H7 (cell line): ENCODE data around the gene TKT. TPM values are rescaled to one million over a fixed set of nuclear protein-coding genes. Genes with fewer than 3 reads are reported as not detected.

Experiments
- DNase-seq: peaks from one replicate; pipeline ENCODE4 v3.0.0; 2012
- H3K27me3 ChIP-seq: 2 replicates; pipeline ENCODE4 v1.6.0; 2011; ENCODE audit warnings: mild to moderate bottlenecking, low read length; ENCODE audit not compliant: control insufficient read depth, insufficient read depth
- H3K36me3 ChIP-seq: replicated peaks from 2 replicates; pipeline ENCODE4 v1.5.1; 2011; ENCODE audit warnings: low read length; ENCODE audit not compliant: control insufficient read depth, insufficient read depth
- H3K4me3 ChIP-seq: 2 replicates; pipeline ENCODE4 v1.5.1; 2011; ENCODE audit warnings: low read depth, mild to moderate bottlenecking, control low read depth, low read length, moderate library complexity; ENCODE audit not compliant: insufficient read depth
- total RNA-seq: library from RNA; depleted of rRNA; stranded (reverse); fragments of >200 nt; shearing (Covaris generic); gene quantifications from 2 replicates; pipeline ENCODE4 v1.2.3, GENCODE V29; 2014

TKT gene
- total RNA-seq, 1 experiment from 2014 or later: 1,918 TPM

DNA sequence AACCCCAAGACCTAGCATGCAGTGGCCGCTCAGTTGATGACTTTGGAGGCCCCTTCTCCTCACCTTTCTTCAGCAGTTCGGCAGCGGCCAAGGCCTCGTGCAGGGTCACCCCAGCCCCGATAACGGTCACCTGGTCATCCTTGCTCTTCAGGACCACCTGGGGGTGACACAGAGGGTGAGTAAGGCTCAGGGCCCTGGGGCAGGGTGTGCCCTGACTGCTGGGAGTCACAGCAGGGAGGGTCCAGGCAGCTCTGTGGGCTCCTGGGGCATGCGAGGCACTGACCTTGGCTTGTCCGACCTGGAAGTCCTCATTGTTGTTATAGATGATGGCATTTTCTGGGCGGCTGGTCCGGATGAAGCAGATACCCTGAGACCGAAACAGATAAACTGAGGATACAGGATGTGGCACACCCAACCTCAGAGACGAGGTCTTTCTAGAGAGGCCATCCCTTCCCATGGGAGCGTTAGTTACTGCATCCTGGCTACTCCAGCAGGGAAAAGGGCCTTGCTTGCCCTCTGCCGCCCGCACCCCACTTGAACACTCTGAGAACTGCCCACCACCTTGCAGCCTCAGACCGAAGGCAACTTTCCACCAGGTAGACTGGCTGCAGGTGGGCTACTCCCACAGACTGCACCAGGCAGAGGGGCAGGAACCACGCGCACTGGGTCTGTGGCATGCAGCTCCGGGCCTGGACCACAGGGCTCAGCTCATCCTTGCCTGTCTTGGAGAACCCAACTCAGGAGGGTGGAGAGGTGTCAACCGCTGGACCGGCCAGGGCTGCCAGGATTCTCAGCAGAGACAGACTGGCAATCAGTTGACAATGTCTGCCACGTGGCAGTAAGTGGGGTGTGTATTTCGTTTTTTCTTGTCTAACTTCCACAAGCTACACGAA lies 27.6 kb downstream of the TKT start:
- H3K4me3 ChIP-seq: no peak overlapping the region
- DNase-seq: peak; percentile 41
- H3K36me3 ChIP-seq: peaks cover 98% of the 10 kb centered on the region
- H3K27me3 ChIP-seq: no peaks in the 10 kb centered on the region

DNA sequence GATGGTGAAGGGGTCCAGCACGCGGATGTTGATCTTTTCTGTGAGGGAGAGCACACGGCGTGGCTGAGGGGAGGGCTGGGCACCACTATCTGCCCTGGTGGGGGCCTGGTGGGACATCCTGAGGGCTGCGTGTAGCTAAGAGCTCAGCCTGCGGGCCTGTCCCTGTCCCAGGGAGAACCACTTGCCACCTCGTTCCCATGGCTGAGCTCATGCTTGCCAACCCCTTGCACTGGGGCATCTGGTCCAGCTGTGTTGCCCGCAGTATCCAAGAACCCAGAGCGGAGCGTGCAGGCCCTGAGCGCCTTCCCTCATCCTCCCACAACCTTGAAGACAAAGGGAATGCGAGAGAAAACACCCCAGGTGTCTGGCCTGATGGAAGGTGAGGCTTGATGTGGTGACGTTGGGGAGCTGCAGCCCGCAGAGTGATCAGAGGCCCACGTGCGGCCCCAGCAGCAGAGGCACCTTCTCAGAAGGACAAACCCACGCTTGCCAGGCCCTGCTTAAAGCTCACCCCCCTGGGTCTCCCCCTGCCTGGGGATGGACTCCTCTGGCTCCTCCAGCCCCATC lies 28.9 kb downstream of the TKT start:
- peak; percentile 47 for DNase-seq
- no peaks in the 10 kb centered on the region for H3K27me3 ChIP-seq
- no peak overlapping the region for H3K4me3 ChIP-seq
- H3K36me3 ChIP-seq: peaks cover 85% of the 10 kb centered on the region

DNA sequence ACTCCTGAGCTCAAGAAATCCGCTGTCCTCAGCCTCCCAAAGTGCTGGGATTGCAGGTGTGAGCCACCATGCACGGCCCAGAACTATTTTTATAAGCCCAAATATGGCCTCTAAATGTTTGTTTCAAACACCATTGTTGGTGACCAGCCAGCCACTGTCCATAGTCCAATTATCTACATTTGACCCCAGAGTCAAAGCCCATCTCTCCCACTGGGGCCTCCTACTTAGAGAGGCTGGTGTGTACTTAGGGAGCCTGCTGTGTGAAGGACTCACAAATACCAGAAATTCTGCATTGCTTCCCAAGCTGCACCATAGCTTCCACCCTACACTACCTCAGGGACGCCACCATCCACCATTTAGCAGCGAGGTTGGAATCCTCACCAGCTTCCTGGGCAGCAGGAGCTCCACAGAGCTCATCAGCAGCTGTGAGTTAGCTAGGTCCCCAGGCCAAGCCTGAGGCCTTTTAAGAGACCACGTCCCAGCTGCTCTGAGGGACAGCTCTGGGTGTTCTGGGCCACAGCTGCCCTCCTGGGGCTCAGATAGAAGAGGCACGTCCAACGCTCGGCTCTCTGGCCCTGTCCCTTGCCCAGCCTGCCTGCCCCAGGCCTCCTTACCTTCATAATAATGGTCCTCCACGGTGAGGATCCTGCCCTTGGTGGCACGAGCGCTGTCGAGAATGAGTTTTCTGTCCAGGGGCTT lies 29.5 kb downstream of the TKT start:
- Histone ChIP-seq H3K27me3 (no peaks in the 10 kb centered on the region), H3K36me3 (peaks cover 78% of the 10 kb centered on the region), H3K4me3 (no peak overlapping the region)
- DNase-seq: peak; percentile 38

DNA sequence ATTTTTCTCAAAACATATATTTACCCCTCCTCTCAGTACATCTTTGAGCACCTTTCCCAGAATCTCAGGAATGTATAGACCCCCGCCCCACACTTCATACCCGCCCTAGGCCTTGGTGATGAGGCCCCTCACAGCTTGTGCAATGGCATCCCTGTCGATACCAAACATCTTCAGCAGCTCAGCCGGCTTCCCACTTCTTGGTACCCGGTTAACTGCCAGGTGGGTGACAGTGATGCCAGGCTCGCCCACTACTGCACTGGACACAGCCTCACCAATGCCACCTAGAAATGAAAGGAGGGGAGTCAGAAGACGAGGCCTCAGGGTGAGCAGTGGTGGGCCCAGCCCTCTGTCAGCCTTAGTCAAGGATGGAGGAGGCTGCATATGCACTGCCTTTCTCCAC lies 30.2 kb downstream of the TKT start:
- Histone ChIP-seq H3K27me3 (no peaks in the 10 kb centered on the region), H3K4me3 (no peak overlapping the region), H3K36me3 (peaks cover 72% of the 10 kb centered on the region)
- DNase-seq: peak; percentile 30

DNA sequence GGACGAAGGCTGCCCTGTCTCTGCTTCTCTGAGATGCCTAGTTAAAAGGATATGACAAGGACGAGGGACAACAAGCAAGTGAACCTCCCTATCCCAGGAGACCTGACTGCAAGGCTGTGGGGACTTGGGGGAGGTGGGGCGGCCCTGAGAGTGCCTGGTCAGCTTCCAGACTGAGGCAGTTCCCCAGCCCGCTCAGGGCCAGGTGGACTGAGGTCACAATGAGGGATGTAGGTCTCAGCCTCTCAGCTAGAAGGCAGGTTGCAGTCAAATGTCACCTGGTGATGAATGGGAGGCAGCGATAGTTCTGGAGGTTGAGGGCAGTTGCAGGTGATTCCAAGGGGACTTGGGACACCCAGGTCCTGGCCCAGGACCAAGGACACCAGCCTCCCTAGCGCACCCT lies 30.6 kb downstream of the TKT start:
- Histone ChIP-seq H3K27me3 (no peaks in the 10 kb centered on the region), H3K4me3 (no peak overlapping the region), H3K36me3 (peaks cover 67% of the 10 kb centered on the region)
- peak; percentile 22 for DNase-seq

DNA sequence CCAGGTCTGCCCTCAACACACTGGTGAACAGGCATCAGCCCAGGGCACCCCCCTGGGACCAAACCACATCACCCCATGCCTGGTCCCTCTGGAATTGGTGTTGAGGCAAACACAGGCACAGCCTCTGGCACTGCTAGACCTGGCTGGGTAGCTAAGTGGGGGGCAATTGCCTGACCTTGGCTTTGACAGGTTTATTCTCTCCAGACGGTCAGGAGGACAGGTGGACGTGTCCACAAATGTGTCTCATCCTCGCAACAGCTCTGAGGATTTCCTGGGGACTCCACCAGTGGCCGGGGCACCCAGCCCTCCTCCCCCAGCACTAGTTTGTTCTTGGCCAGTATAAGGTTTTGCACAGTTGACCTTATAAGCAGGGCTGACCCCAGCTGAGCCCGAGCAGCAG lies 31.3 kb downstream of the TKT start:
- H3K36me3 ChIP-seq: peaks cover 62% of the 10 kb centered on the region

DNA sequence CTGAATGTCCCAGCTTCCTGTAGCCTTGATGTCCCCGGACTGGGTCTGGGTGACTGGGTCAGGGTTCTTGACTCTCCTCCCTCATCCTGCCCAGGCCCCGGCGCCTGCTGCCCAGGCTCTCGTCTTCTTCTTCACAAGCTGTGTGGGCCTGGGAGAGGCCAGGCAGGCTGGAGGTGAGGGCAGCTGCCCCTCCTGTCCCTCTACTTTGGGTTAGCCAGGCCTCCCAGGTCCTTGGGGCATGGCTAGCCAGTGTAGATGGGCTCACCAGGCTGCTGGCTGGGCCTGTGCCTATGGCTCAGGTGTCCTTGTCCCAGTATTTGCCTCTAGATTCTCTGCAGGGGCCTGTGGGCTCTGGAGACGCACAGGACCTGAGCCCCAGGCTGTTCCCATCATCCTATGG lies 31.8 kb downstream of the TKT start:
- H3K36me3 ChIP-seq: peaks cover 57% of the 10 kb centered on the region

More for the DNA sequence above, 31.3 kb downstream of the TKT start:
- no peaks in the 10 kb centered on the region for H3K27me3 ChIP-seq
- no peak for DNase-seq
- no peak overlapping the region for H3K4me3 ChIP-seq

DNA sequence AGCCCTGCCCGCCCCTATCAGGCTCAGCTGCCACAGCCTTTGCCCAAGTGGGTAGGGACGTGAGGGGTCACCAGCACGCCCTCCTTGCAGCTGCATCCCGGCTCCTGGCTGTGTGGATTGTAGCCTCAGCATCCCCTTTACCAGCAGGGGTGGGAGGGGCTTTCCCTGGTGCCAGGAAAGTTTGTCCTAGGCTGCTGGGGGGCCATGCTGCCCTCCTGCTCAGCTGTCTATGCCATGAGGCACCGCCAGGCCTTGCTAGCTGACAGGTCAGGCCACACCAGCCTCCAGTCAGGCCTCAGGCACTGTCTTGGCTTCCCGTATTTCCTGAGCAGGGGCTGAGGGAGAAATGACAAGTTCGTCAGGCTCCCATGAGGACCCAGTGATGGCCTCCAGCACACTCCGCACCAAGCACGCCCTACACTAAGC lies 32.3 kb downstream of the TKT start:
- Histone ChIP-seq H3K4me3 (no peak overlapping the region), H3K36me3 (peaks cover 52% of the 10 kb centered on the region), H3K27me3 (no peaks in the 10 kb centered on the region)
- peak; percentile 64 for DNase-seq

More for the DNA sequence above, 31.8 kb downstream of the TKT start:
- Histone ChIP-seq H3K4me3 (no peak overlapping the region), H3K27me3 (no peaks in the 10 kb centered on the region)
- peak; percentile 49 for DNase-seq

DNA sequence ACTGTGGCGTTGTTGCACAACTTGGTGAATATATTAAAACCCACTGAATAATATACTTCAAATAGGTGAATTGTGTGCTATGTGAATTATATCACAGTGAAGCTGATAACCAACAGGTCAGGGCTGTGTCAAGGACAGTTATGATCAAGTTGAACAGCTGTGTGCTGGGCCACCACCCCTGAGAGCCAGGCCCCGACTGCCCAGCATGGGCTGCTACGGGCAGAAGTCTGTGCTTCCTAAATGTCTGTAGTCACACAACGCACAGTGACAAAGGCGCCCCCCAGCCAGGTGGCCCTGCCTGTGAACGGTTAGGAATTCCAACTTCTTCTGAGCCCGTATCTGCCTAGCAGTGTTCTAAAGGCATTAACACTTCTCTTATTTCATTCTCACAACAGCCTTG lies 32.8 kb downstream of the TKT start:
- Histone ChIP-seq H3K27me3 (no peaks in the 10 kb centered on the region), H3K36me3 (peaks cover 47% of the 10 kb centered on the region), H3K4me3 (no peak overlapping the region)
- peak; percentile 32 for DNase-seq

DNA sequence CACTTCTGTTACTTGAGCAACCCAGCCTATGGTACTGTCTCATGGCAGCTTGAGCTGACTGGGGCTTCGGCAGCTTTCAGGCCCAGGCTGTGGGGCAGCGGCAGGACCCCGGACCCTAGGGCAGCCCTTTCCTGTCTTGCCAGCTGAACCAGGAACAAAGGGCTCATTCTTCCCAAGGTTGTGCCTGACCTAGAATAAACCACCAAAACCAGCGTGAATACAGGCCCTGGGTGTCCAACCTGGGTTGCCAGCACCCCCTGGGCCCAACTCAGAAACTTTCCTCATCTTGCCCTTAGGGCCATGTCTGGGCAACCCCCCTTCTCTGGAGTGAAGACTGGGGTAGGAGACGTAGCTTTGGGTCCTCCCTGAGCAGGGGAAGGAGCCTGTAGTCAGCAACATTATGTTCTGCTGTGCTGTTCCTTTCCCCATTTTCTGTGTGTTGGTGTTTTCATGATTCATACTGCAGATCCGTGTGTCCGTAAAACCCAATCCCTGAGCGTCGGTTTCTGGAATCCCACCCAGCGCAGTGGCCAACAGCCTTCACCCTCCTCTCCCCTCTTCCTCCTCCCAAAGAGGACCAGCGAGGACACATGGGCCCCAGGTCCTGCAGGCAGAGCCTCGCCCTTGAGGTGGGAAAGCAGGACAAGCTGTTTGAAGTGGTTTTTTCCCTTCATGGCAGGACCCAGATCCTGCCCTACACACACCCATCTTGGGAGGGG lies 33.5 kb downstream of the TKT start:
- DNase-seq: peak; percentile 64
- H3K4me3 ChIP-seq: no peak overlapping the region
- H3K27me3 ChIP-seq: no peaks in the 10 kb centered on the region
- H3K36me3 ChIP-seq: peaks cover 40% of the 10 kb centered on the region

DNA sequence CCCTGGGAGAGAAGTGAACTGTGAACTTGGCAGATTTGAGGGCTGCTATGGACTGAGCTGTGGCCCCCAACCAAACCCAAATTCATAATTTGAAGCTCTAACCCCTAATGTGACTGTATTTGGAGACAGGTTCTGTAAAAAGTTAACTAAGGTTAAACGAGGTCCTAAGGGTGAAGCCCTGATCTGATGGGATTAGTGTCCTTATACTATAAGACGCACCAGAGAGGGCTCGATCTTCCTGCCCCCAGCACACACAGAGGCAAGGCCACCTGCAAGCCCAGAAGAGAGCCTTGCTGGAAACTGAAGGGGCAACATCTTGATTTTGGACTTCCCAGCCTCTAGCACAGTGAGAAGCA lies 34.0 kb downstream of the TKT start:
- H3K36me3 ChIP-seq: peaks cover 34% of the 10 kb centered on the region
- DNase-seq: no peak
- no peaks in the 10 kb centered on the region for H3K27me3 ChIP-seq
- no peak overlapping the region for H3K4me3 ChIP-seq

DNA sequence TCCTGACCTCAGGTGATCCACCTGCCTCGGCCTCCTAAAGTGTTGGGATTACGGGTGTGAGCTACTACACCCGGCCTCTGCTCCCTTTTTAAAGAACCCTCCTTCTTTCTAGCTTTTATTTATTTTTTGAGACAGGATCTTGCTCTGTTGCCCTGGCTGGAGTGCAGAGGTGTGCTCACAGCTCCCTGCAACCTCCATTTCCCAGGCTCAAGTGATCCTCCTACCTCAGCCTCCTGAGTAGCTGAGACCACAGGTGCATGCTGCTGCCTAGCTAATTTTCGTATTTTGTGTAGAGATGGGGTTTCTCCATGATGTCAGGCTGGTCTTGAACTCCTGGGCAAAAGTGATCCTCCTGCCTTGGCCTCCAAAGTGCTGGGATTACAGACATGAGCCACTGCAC lies 34.5 kb downstream of the TKT start:
- no peak for DNase-seq

DNA sequence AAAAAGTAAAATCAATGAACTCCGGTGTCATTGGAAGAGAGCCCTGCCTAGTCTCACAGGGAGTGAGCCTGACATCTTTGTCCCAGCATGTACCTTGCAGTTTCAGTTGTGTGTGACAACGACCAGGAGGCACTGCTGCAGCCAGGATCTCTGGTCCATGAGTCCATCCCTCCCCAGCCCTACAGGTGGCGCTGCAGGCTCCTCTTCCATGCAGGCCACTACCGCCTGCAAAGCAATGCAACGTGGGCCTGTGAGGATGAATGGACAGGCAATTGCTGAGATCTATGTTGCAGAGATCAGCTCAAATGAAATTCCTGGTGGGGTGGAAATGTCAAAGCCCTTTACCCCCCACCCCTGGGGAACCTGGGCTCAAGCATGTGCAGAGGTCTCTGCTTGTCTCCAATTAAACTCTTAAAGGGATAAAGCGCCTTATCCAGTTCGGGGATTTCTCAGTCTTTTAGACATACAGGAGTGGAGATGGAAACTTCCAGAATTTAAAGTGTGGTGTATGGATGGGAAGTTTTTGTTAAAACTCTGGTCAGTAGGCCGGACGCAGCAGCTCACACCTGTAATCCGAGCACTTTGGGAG lies 35.8 kb downstream of the TKT start:
- peak; percentile 93 for DNase-seq
- peaks cover 17% of the 10 kb centered on the region for H3K36me3 ChIP-seq
- no peaks in the 10 kb centered on the region for H3K27me3 ChIP-seq
- H3K4me3 ChIP-seq: no peak overlapping the region

More for the DNA sequence above, 34.5 kb downstream of the TKT start:
- Histone ChIP-seq H3K36me3 (peaks cover 30% of the 10 kb centered on the region), H3K27me3 (no peaks in the 10 kb centered on the region), H3K4me3 (no peak overlapping the region)

DNA sequence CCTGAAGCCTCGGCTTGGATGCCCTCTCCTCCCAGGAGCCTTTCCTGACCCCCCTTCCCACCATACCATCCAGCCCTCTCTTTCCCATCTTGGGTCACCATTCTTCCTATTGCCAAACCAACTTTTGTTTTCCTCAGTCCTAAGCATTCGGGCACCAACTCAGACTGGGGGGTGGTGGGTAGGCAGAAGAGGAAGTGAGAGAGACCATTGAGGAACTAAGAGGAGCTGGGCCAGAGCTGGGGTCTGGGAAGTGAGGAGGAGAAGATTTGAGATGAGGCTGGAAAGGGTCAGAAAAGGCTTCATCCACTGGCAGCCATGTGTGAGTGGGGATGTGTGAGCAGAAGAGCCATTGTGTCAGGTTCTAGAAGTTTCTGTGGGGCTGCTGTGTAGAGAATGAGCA lies 37.7 kb downstream of the TKT start:
- no peak for DNase-seq
- Histone ChIP-seq H3K4me3 (no peak overlapping the region), H3K36me3 (no peaks in the 10 kb centered on the region; the same call in 1 of the 2 replicates), H3K27me3 (no peaks in the 10 kb centered on the region)
